ENCODE measurements around the gene VTCN1. TPM values are rescaled to one million over a fixed set of nuclear protein-coding genes. Genes with fewer than 3 reads are reported as not detected.

Gene VTCN1
- polyA plus RNA-seq, 3 donors: not detected

- intact Hi-C loops (cut with micrococcal nuclease): no loop called here
- H3K4me1 ChIP-seq (ENCODE audit: control insufficient read depth in 1 of 2, insufficient read depth in 2 of 2, low read length in 2 of 2): no peaks in the 10 kb centered on the region
- H3K9ac ChIP-seq (ENCODE audit: insufficient read depth, low read length, poor library complexity, severe bottlenecking): no peak overlapping the region
- H3K27me3 ChIP-seq (ENCODE audit: control insufficient read depth in 2 of 2, insufficient read depth in 2 of 2, low read length in 2 of 2): no peaks in the 10 kb centered on the region
- no peaks in the 10 kb centered on the region for H3K79me2 ChIP-seq (ENCODE audit: insufficient read depth, low read length)
- H3K4me3 ChIP-seq (replicated peaks in 1 of 3; ENCODE audit: low read depth in 2 of 3, low read length in 3 of 3): no peak overlapping the region
- no peaks in the 10 kb centered on the region for H3K9me3 ChIP-seq (replicated peaks in 1 of 2; ENCODE audit: control insufficient read depth in 1 of 2, insufficient read depth in 1 of 2, low read length in 2 of 2)
- Mint-ChIP-seq H3K27me3 (ENCODE audit: low read depth in 3 of 3) (no peaks in the 10 kb centered on the region), H3K36me3 (no peaks in the 10 kb centered on the region), H3K4me3 (no peak overlapping the region), H3K9me3 (peaks cover 0 to 2% (median 0%) of the 10 kb centered on the region in 7 donors), H3K4me1 (no peaks in the 10 kb centered on the region), H3K27ac (no peak overlapping the region)
- no peak overlapping the region for H3K4me2 ChIP-seq (replicated peaks; ENCODE audit: extremely low read depth, low read length, poor library complexity, severe bottlenecking)
- WGBS (ENCODE audit: insufficient coverage): 100% methylated on average over 4 of the region's 5 CpGs
- no peaks in the 10 kb centered on the region for H4K20me1 ChIP-seq (ENCODE audit: insufficient read depth, low read length)
- no peaks in the 10 kb centered on the region for H3K36me3 ChIP-seq (replicated peaks in 1 of 2; ENCODE audit: control insufficient read depth in 1 of 2, insufficient read depth in 2 of 2, low read length in 2 of 2)
- no peak overlapping the region for H2AFZ ChIP-seq (ENCODE audit: insufficient read depth, low read depth, low read length, poor library complexity, severe bottlenecking)
- H3K27ac ChIP-seq (ENCODE audit: low read depth in 1 of 2, low read length in 2 of 2): no peak overlapping the region
- no peak for TF ChIP-seq CTCF (IDR thresholded peaks at IDR 0.05)
- no peak for DNase-seq
Observed at GRCh38 chr1:117180147-117180967, 30.4 kb downstream of the VTCN1 start.

- no CpG with 5 or more reads among the region's 5 CpGs for WGBS (ENCODE audit: insufficient coverage)
- no peak overlapping the region for H3K27ac Mint-ChIP-seq
- Histone ChIP-seq H3K4me2 (replicated peaks; ENCODE audit: extremely low read depth, low read length, poor library complexity, severe bottlenecking) (no peak overlapping the region), H3K9ac (ENCODE audit: insufficient read depth, low read length, poor library complexity, severe bottlenecking) (no peak overlapping the region), H3K4me3 (replicated peaks in 1 of 3; ENCODE audit: low read depth in 2 of 3, low read length in 3 of 3) (no peak overlapping the region), H3K79me2 (ENCODE audit: insufficient read depth, low read length) (no peaks in the 10 kb centered on the region), H3K4me1 (ENCODE audit: control insufficient read depth in 1 of 2, insufficient read depth in 2 of 2, low read length in 2 of 2) (no peaks in the 10 kb centered on the region), H3K9me3 (replicated peaks in 1 of 2; ENCODE audit: control insufficient read depth in 1 of 2, insufficient read depth in 1 of 2, low read length in 2 of 2) (no peaks in the 10 kb centered on the region), H2AFZ (ENCODE audit: insufficient read depth, low read depth, low read length, poor library complexity, severe bottlenecking) (no peak overlapping the region), H3K36me3 (replicated peaks in 1 of 2; ENCODE audit: control insufficient read depth in 1 of 2, insufficient read depth in 2 of 2, low read length in 2 of 2) (no peaks in the 10 kb centered on the region), H4K20me1 (ENCODE audit: insufficient read depth, low read length) (no peaks in the 10 kb centered on the region), H3K27ac (ENCODE audit: low read depth in 1 of 2, low read length in 2 of 2) (no peak overlapping the region), H3K27me3 (ENCODE audit: control insufficient read depth in 2 of 2, insufficient read depth in 2 of 2, low read length in 2 of 2) (no peaks in the 10 kb centered on the region)
- no peaks in the 10 kb centered on the region for H3K4me1 Mint-ChIP-seq
- intact Hi-C loops (cut with micrococcal nuclease): no loop called here
- H3K4me3 Mint-ChIP-seq: no peak overlapping the region
- H3K27me3 Mint-ChIP-seq (ENCODE audit: low read depth in 3 of 3): no peaks in the 10 kb centered on the region
- no peak for DNase-seq
- TF ChIP-seq CTCF (IDR thresholded peaks at IDR 0.05): no peak
- H3K9me3 Mint-ChIP-seq: peaks cover 0 to 2% (median 0%) of the 10 kb centered on the region in 7 donors
- no peaks in the 10 kb centered on the region for H3K36me3 Mint-ChIP-seq
Observed at GRCh38 chr1:117179471-117179870, 31.3 kb downstream of the VTCN1 start.
